AG04449 (cell line): ENCODE data around the gene GEMIN5.

Source experiments
- CTCF ChIA-PET: fragments of 350-600 bp; formaldehyde crosslinking; extraction: SDS; loops from one replicate; lab custom pipeline; 2021; ENCODE audit warnings: antibody characterized with exemption; lab: Yijun Ruan, JAX
- POLR2A ChIA-PET: fragments of 400-600, 350-600 bp; formaldehyde crosslinking; extraction: SDS; loops from one replicate; lab custom pipeline; 2020; ENCODE audit warnings: antibody characterized with exemption, inconsistent platforms; lab: Yijun Ruan, JAX
- DNase-seq: peaks from one replicate; pipeline ENCODE4 v3.0.0-alpha.2; 2010; ENCODE audit warnings: low read depth, low spot score
- H3K4me3 ChIP-seq: 2 replicates; pipeline ENCODE4 v1.5.1; 2011; ENCODE audit warnings: low read depth, mild to moderate bottlenecking, control low read depth, low read length
- CTCF ChIP-seq: IDR thresholded peaks from one replicate; pipeline ENCODE4 v1.5.1; 2011; ENCODE audit warnings: mild to moderate bottlenecking, moderate library complexity, low read length, control low read depth, inconsistent platforms; ENCODE audit not compliant: insufficient read depth; ENCODE audit errors: missing control alignments

Gene GEMIN5

GRCh38 chr5:154962494-154962893, 24.5 kb upstream of the GEMIN5 start:
- ChIA-PET CTCF (interaction anchor here (2.0 to 4.5 kb wide), 3 partner anchors 10 to 185 kb away, joined by 7 to 35 read pairs (median 13); no protein-coding TSS in a partner anchor), POLR2A (no interaction called here)
- no peak for DNase-seq
- H3K4me3 ChIP-seq = no peak overlapping the region
- TF ChIP-seq CTCF = no peak

GRCh38 chr5:154956712-154957111, 18.7 kb upstream of the GEMIN5 start:
- ChIA-PET CTCF (interaction anchor here (1.1 to 2.9 kb wide), 2 partner anchors 10 to 16 kb away, joined by 3 to 11 read pairs; no protein-coding TSS in a partner anchor), POLR2A (no interaction called here)
- no peak for DNase-seq
- no peak for TF ChIP-seq CTCF
- no peak overlapping the region for H3K4me3 ChIP-seq

- DNase-seq = no peak
- no peak for TF ChIP-seq CTCF
- ChIA-PET POLR2A (no interaction called here), CTCF (interaction anchor here (1.4 kb wide), 1 partner anchor 22 kb away, joined by 5 read pairs; no protein-coding TSS in a partner anchor)
- no peak overlapping the region for H3K4me3 ChIP-seq
These were observed 11.8 kb upstream of the GEMIN5 start for GRCh38 chr5:154949781-154950180.

- no peak for DNase-seq
- ChIA-PET CTCF (interaction anchor here (0.6 to 2.8 kb wide), 2 partner anchors 11 to 13 kb away, joined by 3 to 13 read pairs; no protein-coding TSS in a partner anchor), POLR2A (no interaction called here)
- no peak overlapping the region for H3K4me3 ChIP-seq
- TF ChIP-seq CTCF = no peak
These were observed 10.3 kb upstream of the GEMIN5 start for GRCh38 chr5:154948313-154948712.

GRCh38 chr5:154947778-154948177, 9.8 kb upstream of the GEMIN5 start:
- ChIA-PET CTCF (interaction anchor here (0.6 to 3.0 kb wide), 3 partner anchors 10 to 14 kb away, joined by 3 to 13 read pairs (median 9); partner anchors contain the start of gene GEMIN5), POLR2A (no interaction called here)
- DNase-seq = no peak
- H3K4me3 ChIP-seq = no peak overlapping the region
- no peak for TF ChIP-seq CTCF

- H3K4me3 ChIP-seq = no peak overlapping the region
- no peak for DNase-seq
- ChIA-PET CTCF (interaction anchor here (0.7 to 4.5 kb wide), 15 partner anchors 8 to 201 kb away, joined by 3 to 33 read pairs (median 6); partner anchors contain the start of gene GEMIN5), POLR2A (no interaction called here)
- TF ChIP-seq CTCF = peak; percentile 29
These were observed 7.8 kb upstream of the GEMIN5 start for GRCh38 chr5:154945695-154946301.
